ENCODE results near the gene HYCC1. TPM values are rescaled to one million over a fixed set of nuclear protein-coding genes. Genes with fewer than 3 reads are reported as not detected.

HYCC1 gene
- total RNA-seq, 1 experiment from 2014 or later = 46.2 TPM

- Mint-ChIP-seq H3K27me3 (ENCODE audit: insufficient read depth, unreplicated experiment) (no peaks in the 10 kb centered on the region), H3K27ac (ENCODE audit: unreplicated experiment) (no peak overlapping the region), H3K4me3 (ENCODE audit: unreplicated experiment) (no peak overlapping the region), H3K9me3 (ENCODE audit: unreplicated experiment) (no peaks in the 10 kb centered on the region), H3K4me1 (ENCODE audit: low read depth, unreplicated experiment) (peaks cover 12% of the 10 kb centered on the region), H3K36me3 (ENCODE audit: insufficient read depth, unreplicated experiment) (peaks cover 7% of the 10 kb centered on the region)
- peaks cover 6% of the 10 kb centered on the region; the same call in 1 of the 2 replicates for H3K4me1 ChIP-seq
- ChIA-PET CTCF (no interaction called here), POLR2A (no interaction called here)
- BruUV-seq (replicated peaks) = no TSS peak
- no peak for DNase-seq
- no peak for TF ChIP-seq CTCF (IDR thresholded peaks at IDR 0.05; ENCODE audit: insufficient read depth in 1 of 2, low read depth in 1 of 2, low read length in 1 of 2, severe bottlenecking in 1 of 2, unreplicated experiment in 1 of 2)
- H3K27me3 ChIP-seq (replicated peaks; ENCODE audit: control insufficient read depth, insufficient read depth, low read length) = no peaks in the 10 kb centered on the region
- intact Hi-C loops (cut with micrococcal nuclease; ENCODE audit: unreplicated experiment) = no loop called here
- no peak overlapping the region for H3K4me3 ChIP-seq (ENCODE audit: low read depth, low read length)
- no peaks in the 10 kb centered on the region for H3K9me3 ChIP-seq
- no peaks in the 10 kb centered on the region for H3K36me3 ChIP-seq (ENCODE audit: control insufficient read depth, insufficient read depth, low read length)
Observed at GRCh38 chr7:23016345-23017253, 2.7 kb upstream of the HYCC1 start.

- H3K9me3 Mint-ChIP-seq (ENCODE audit: unreplicated experiment) = no peaks in the 10 kb centered on the region
- no peaks in the 10 kb centered on the region for H3K27me3 ChIP-seq (replicated peaks; ENCODE audit: control insufficient read depth, insufficient read depth, low read length)
- BruUV-seq (replicated peaks) = no TSS peak
- no peaks in the 10 kb centered on the region for H3K9me3 ChIP-seq
- peaks cover 12% of the 10 kb centered on the region for H3K4me1 Mint-ChIP-seq (ENCODE audit: low read depth, unreplicated experiment)
- no peak overlapping the region for H3K4me3 ChIP-seq (ENCODE audit: low read depth, low read length)
- peaks cover 6% of the 10 kb centered on the region; the same call in 1 of the 2 replicates for H3K4me1 ChIP-seq
- H3K4me3 Mint-ChIP-seq (ENCODE audit: unreplicated experiment) = no peak overlapping the region
- no peak overlapping the region for H3K27ac Mint-ChIP-seq (ENCODE audit: unreplicated experiment)
- intact Hi-C loops (cut with micrococcal nuclease; ENCODE audit: unreplicated experiment) = loop anchor here (1.0 to 5.0 kb wide), 2 partner anchors 41 to 192 kb away; partner anchors contain the start of gene TOMM7
- no peak for TF ChIP-seq CTCF (IDR thresholded peaks at IDR 0.05; ENCODE audit: insufficient read depth in 1 of 2, low read depth in 1 of 2, low read length in 1 of 2, severe bottlenecking in 1 of 2, unreplicated experiment in 1 of 2)
- POLR2A ChIA-PET = no interaction called here
- DNase-seq = no peak
- no peaks in the 10 kb centered on the region for H3K27me3 Mint-ChIP-seq (ENCODE audit: insufficient read depth, unreplicated experiment)
- CTCF ChIA-PET = no interaction called here
- H3K36me3 Mint-ChIP-seq (ENCODE audit: insufficient read depth, unreplicated experiment) = peaks cover 7% of the 10 kb centered on the region
- no peaks in the 10 kb centered on the region for H3K36me3 ChIP-seq (ENCODE audit: control insufficient read depth, insufficient read depth, low read length)
Observed at GRCh38 chr7:23014681-23015080, 751 bp upstream of the HYCC1 start.

DNA sequence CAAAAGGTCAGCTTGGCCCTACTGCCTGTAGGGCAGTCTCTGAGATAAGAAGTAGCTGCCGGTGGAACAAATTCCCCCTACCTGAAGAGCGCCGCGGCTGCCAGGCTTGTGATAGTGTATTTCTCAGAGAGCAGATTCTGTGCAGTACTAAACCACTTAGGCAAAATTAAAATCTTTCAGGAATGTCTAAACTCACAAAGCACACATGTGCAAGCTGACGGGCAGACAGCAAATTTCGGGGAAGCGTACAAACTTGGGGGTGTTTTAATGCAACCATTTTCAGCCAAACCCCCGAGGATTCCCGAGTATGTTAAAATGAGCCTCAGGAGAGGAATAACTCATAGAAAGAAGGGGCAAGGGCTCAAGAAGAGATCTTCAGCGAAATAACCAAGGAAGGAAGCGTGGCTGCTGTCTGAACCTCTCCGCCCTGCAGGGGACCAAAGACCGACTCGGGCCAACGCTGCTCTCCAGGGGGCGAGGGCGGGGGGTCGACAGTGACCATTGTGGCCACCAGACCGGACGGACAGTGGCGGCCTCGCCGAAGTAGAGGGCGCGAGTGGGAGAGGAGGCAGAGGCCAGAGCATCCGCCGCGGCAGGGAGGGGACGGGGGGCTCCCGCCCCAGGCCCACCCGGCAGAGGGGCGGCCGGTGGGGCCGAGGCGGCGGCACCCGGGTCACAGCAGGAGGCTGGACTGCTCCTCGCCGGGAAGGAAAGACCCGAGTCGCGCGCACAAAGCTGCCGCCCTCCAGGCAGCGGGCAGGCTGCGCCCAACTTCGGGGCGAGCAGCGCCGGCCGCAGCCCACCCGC lies 819 bp downstream of the HYCC1 start:
- H3K4me1 ChIP-seq = peaks cover 6% of the 10 kb centered on the region; the same call in 1 of the 2 replicates
- DNase-seq = peak; percentile 43 to 49
- H3K36me3 ChIP-seq (ENCODE audit: control insufficient read depth, insufficient read depth, low read length) = no peaks in the 10 kb centered on the region
- Mint-ChIP-seq H3K27ac (ENCODE audit: unreplicated experiment) (no peak overlapping the region), H3K36me3 (ENCODE audit: insufficient read depth, unreplicated experiment) (peaks cover 7% of the 10 kb centered on the region), H3K4me1 (ENCODE audit: low read depth, unreplicated experiment) (peaks cover 6% of the 10 kb centered on the region), H3K4me3 (ENCODE audit: unreplicated experiment) (no peak overlapping the region), H3K27me3 (ENCODE audit: insufficient read depth, unreplicated experiment) (no peaks in the 10 kb centered on the region), H3K9me3 (ENCODE audit: unreplicated experiment) (no peaks in the 10 kb centered on the region)
- H3K4me3 ChIP-seq (ENCODE audit: low read depth, low read length) = peak overlapping the region; percentile 93
- no TSS peak for BruUV-seq (replicated peaks)
- TF ChIP-seq CTCF (IDR thresholded peaks at IDR 0.05; ENCODE audit: insufficient read depth in 1 of 2, low read depth in 1 of 2, low read length in 1 of 2, severe bottlenecking in 1 of 2, unreplicated experiment in 1 of 2) = no peak
- no peaks in the 10 kb centered on the region for H3K27me3 ChIP-seq (replicated peaks; ENCODE audit: control insufficient read depth, insufficient read depth, low read length)
- CTCF ChIA-PET = interaction anchor here (0.6 to 0.9 kb wide), 2 partner anchors 42 to 73 kb away, joined by 3 to 6 read pairs; no protein-coding TSS in a partner anchor
- POLR2A ChIA-PET = no interaction called here
- no peaks in the 10 kb centered on the region for H3K9me3 ChIP-seq
- intact Hi-C loops (cut with micrococcal nuclease; ENCODE audit: unreplicated experiment) = loop anchor here (5.0 kb wide), 1 partner anchor 191 kb away; the partner anchor contains the start of gene TOMM7

Measured in Caco-2 (cell line).